Ectodermal cell (in vitro differentiated cells): Measurements from ENCODE around the gene COTL1.

Source experiments
- H3K27ac ChIP-seq: 2 replicates; pipeline ENCODE4 v1.7.0; 2013; ENCODE audit warnings: mild to moderate bottlenecking, low read depth, low read length; ENCODE audit not compliant: insufficient read depth, poor library complexity, severe bottlenecking
- H3K27me3 ChIP-seq: 2 replicates; pipeline ENCODE4 v1.7.0; 2013; ENCODE audit warnings: mild to moderate bottlenecking, low read length; ENCODE audit not compliant: insufficient read depth, control insufficient read depth, poor library complexity, severe bottlenecking
- H3K36me3 ChIP-seq: one replicate; pipeline ENCODE4 v1.7.0; 2013; ENCODE audit warnings: low read length; ENCODE audit not compliant: control insufficient read depth, insufficient read depth
- H3K4me1 ChIP-seq: one replicate; pipeline ENCODE4 v1.7.0; 2013; ENCODE audit warnings: low read length; ENCODE audit not compliant: control insufficient read depth, insufficient read depth
- H3K4me3 ChIP-seq: 2 replicates; pipeline ENCODE4 v1.7.0; 2013; ENCODE audit warnings: low read depth, low read length, control low read depth; ENCODE audit not compliant: insufficient read depth
- H3K9me3 ChIP-seq: 2 replicates; pipeline ENCODE4 v1.7.0; 2013; ENCODE audit warnings: mild to moderate bottlenecking, low read length, moderate library complexity; ENCODE audit not compliant: control insufficient read depth
- WGBS, 2 experiments: methylation state at CpG; one replicate each; pipeline ENCODE4 v1.1.7; 2013; ENCODE audit warnings: missing lambda C conversion rate in 2 of 2; 5-methylcytosine and 5-hydroxymethylcytosine counted together

COTL1 gene

GRCh38 chr16:84555418-84556196, 62.3 kb downstream of the COTL1 start:
- Histone ChIP-seq H3K27ac (peak overlapping the region; percentile 69), H3K9me3 (no peaks in the 10 kb centered on the region), H3K4me3 (no peak overlapping the region), H3K36me3 (no peaks in the 10 kb centered on the region), H3K27me3 (no peaks in the 10 kb centered on the region), H3K4me1 (peaks cover 14% of the 10 kb centered on the region)
- 47 to 56% methylated on average over 19 of the region's 19 CpGs for WGBS, 2 experiments

DNA sequence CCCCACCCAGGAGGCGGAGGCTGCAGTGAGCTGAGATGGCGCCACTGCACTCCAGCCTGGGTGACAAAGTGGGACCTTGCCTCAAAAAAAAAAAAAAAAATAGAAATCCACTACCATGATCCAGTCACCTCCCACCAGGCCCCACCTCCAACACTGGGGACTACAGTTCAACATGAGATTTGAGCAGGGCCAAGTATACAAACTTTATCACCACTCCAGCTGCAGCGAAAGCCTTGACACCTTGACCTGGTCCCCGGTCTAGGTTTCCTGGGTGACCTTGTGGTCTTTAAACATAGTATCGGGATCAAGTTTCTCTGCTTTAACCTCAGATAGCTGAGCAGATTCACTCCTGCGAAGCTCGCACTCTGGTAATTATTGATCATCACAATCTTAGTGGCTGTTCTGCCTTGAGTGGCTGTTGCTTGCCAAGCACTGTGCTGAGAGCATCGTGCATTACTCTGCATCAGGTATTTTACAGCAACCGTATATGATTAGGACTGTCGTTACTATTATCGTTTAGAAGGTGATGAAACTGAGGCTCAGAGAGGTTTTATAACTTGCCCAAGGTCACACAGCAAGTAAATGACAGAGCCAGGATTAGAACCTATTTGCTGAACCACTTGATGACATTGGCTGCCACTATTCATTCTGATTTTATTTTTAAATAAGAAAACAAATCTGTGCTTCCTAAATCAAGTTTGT, 63.1 kb downstream of the COTL1 start:
- 95% methylated on average over 11 of the region's 11 CpGs for WGBS, 2 experiments
- Histone ChIP-seq H3K4me3 (no peak overlapping the region), H3K9me3 (no peaks in the 10 kb centered on the region), H3K27me3 (no peaks in the 10 kb centered on the region), H3K36me3 (no peaks in the 10 kb centered on the region), H3K27ac (no peak overlapping the region), H3K4me1 (peaks cover 9% of the 10 kb centered on the region)

GRCh38 chr16:84553873-84554399, 63.9 kb downstream of the COTL1 start:
- no peaks in the 10 kb centered on the region for H3K27me3 ChIP-seq
- H3K4me3 ChIP-seq, result no peak overlapping the region
- H3K4me1 ChIP-seq, result peaks cover 17% of the 10 kb centered on the region
- no peak overlapping the region for H3K27ac ChIP-seq
- 95% methylated on average over 11 of the region's 11 CpGs for WGBS, 2 experiments
- H3K36me3 ChIP-seq, result no peaks in the 10 kb centered on the region
- H3K9me3 ChIP-seq, result no peaks in the 10 kb centered on the region

DNA sequence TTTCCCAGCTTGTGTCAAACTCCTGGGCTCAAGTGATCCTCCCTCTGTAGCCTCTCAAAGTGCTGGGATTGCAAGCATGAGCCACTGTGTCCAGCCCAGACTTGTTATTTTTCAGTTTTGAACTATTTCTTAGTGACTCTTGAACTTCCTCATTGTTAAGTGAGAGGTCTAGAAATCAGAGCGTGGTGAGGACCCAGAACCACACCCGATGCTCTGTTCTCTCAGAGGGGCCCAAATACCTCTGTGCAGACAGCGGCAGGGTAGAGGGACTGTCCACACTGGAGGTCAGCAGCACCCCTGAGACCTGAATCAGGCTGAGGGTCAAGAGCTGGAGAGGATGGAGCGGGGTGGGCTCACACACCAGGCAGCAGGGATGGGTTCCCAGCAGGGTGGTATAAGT, 65.7 kb downstream of the COTL1 start:
- Histone ChIP-seq H3K4me3 (no peak overlapping the region), H3K4me1 (peaks cover 33% of the 10 kb centered on the region), H3K27me3 (no peaks in the 10 kb centered on the region), H3K9me3 (no peaks in the 10 kb centered on the region), H3K27ac (no peak overlapping the region), H3K36me3 (no peaks in the 10 kb centered on the region)
- whole genome bisulfite sequencing, 2 experiments, result 82 to 84% methylated on average over 4 of the region's 4 CpGs

GRCh38 chr16:84550096-84550495, 67.8 kb downstream of the COTL1 start:
- Histone ChIP-seq H3K9me3 (no peaks in the 10 kb centered on the region), H3K27me3 (no peaks in the 10 kb centered on the region), H3K27ac (no peak overlapping the region), H3K36me3 (no peaks in the 10 kb centered on the region), H3K4me3 (no peak overlapping the region), H3K4me1 (peaks cover 32% of the 10 kb centered on the region)
- 66 to 70% methylated on average over 4 of the region's 4 CpGs for WGBS, 2 experiments

- H3K36me3 ChIP-seq, result no peaks in the 10 kb centered on the region
- peaks cover 41% of the 10 kb centered on the region for H3K4me1 ChIP-seq
- H3K27ac ChIP-seq, result no peak overlapping the region
- 89 to 90% methylated on average over 23 to 25 of the region's 25 CpGs for WGBS, 2 experiments
- no peaks in the 10 kb centered on the region for H3K9me3 ChIP-seq
- H3K27me3 ChIP-seq, result no peaks in the 10 kb centered on the region
- no peak overlapping the region for H3K4me3 ChIP-seq
These were observed 68.7 kb downstream of the COTL1 start for GRCh38 chr16:84548971-84549844.

GRCh38 chr16:84548508-84548907, 69.4 kb downstream of the COTL1 start:
- Histone ChIP-seq H3K27me3 (no peaks in the 10 kb centered on the region), H3K27ac (no peak overlapping the region), H3K9me3 (no peaks in the 10 kb centered on the region), H3K4me3 (no peak overlapping the region), H3K36me3 (no peaks in the 10 kb centered on the region), H3K4me1 (peaks cover 41% of the 10 kb centered on the region)
- WGBS, 2 experiments, result 56 to 80% methylated on average over 5 to 8 of the region's 8 CpGs

- no peaks in the 10 kb centered on the region for H3K27me3 ChIP-seq
- WGBS, 2 experiments, result 35 to 37% methylated on average over 12 of the region's 12 CpGs
- H3K9me3 ChIP-seq, result no peaks in the 10 kb centered on the region
- H3K27ac ChIP-seq, result peak overlapping the region; percentile 88
- peaks cover 41% of the 10 kb centered on the region for H3K4me1 ChIP-seq
- no peaks in the 10 kb centered on the region for H3K36me3 ChIP-seq
- no peak overlapping the region for H3K4me3 ChIP-seq
These were observed 70.3 kb downstream of the COTL1 start for GRCh38 chr16:84547546-84548061.

GRCh38 chr16:84546669-84547545, 71.0 kb downstream of the COTL1 start:
- no peaks in the 10 kb centered on the region for H3K9me3 ChIP-seq
- no peak overlapping the region for H3K4me3 ChIP-seq
- H3K4me1 ChIP-seq, result peaks cover 41% of the 10 kb centered on the region
- H3K27ac ChIP-seq, result peak overlapping the region; percentile 88
- H3K27me3 ChIP-seq, result no peaks in the 10 kb centered on the region
- H3K36me3 ChIP-seq, result no peaks in the 10 kb centered on the region
- WGBS, 2 experiments, result 66 to 68% methylated on average over 22 of the region's 22 CpGs
